ENCODE results near the gene MAS1L.

GRCh38 chr6:29439006-29439405, 48.8 kb downstream of the MAS1L start, which contains the start of gene OR10C1:
- no peak for TF ChIP-seq CTCF (IDR thresholded peaks at IDR 0.05; ENCODE audit: insufficient read depth, low read length, poor library complexity, severe bottlenecking)
- TF ChIP-seq EZH2phosphoT487 (conservative IDR thresholded peaks at IDR 0.05; ENCODE audit: low read length), result no peak
